Astrocyte (in vitro differentiated cells and primary cell): Measurements from ENCODE around the gene WDR19. TPM values are rescaled to one million over a fixed set of nuclear protein-coding genes. Genes with fewer than 3 reads are reported as not detected.
"Not testable (repeated sequence)": the region's sequence is repeated elsewhere in the genome, so short reads cannot be mapped to it uniquely, and the experiment has no call there.

Experiments used
- DNase-seq: peaks from one replicate; pipeline ENCODE4 v3.0.0-alpha.2; 2010; ENCODE audit warnings: low read depth
- FAIRE-seq: peaks from 2 replicates; lab custom pipeline; 2011; peaks lifted over from hg19 to GRCh38; lab: Jason Lieb, UNC
- H2AFZ ChIP-seq: 2 replicates; pipeline ENCODE4 v1.6.0; 2012; ENCODE audit warnings: low read depth, low read length, inconsistent platforms
- H3K27ac ChIP-seq: 2 replicates; pipeline ENCODE4 v1.5.1; 2011; ENCODE audit warnings: low read depth, low read length, inconsistent platforms
- H3K27me3 ChIP-seq: 2 replicates; pipeline ENCODE4 v1.6.0; 2011; ENCODE audit warnings: low read length, inconsistent platforms; ENCODE audit not compliant: insufficient read depth
- H3K36me3 ChIP-seq: 2 replicates; pipeline ENCODE4 v1.5.1; 2011; ENCODE audit warnings: low read length, inconsistent platforms; ENCODE audit not compliant: insufficient read depth
- H3K4me1 ChIP-seq: 2 replicates; pipeline ENCODE4 v1.5.1; 2011; ENCODE audit warnings: low read length, inconsistent platforms; ENCODE audit not compliant: insufficient read depth
- H3K4me2 ChIP-seq: 2 replicates; pipeline ENCODE4 v1.6.0; 2012; ENCODE audit warnings: low read length, inconsistent platforms
- H3K4me3 ChIP-seq: 2 replicates; pipeline ENCODE4 v1.5.1; 2011; ENCODE audit warnings: low read depth, mild to moderate bottlenecking, low read length, inconsistent platforms; ENCODE audit not compliant: insufficient read depth
- H3K79me2 ChIP-seq: 2 replicates; pipeline ENCODE4 v1.6.0; 2012; ENCODE audit warnings: mild to moderate bottlenecking, low read length, inconsistent platforms; ENCODE audit not compliant: insufficient read depth
- H3K9ac ChIP-seq: 2 replicates; pipeline ENCODE4 v1.6.0; 2012; ENCODE audit warnings: mild to moderate bottlenecking, low read length, inconsistent platforms
- H3K9me3 ChIP-seq: 2 replicates; pipeline ENCODE4 v1.5.1; 2012; ENCODE audit warnings: low read depth, mild to moderate bottlenecking, low read length, inconsistent platforms; ENCODE audit not compliant: insufficient read depth
- H4K20me1 ChIP-seq: 2 replicates; pipeline ENCODE4 v1.6.0; 2012; ENCODE audit warnings: low read length, inconsistent platforms; ENCODE audit not compliant: insufficient read depth
- H3K27ac Mint-ChIP-seq: one replicate; pipeline ENCODE4 v1.8.0; 2021; ENCODE audit warnings: mild to moderate bottlenecking, mixed read lengths; ENCODE audit not compliant: unreplicated experiment
- H3K27me3 Mint-ChIP-seq: one replicate; pipeline ENCODE4 v1.8.0; 2021; ENCODE audit warnings: low read depth, mixed read lengths; ENCODE audit not compliant: unreplicated experiment
- H3K36me3 Mint-ChIP-seq: one replicate; pipeline ENCODE4 v1.8.0; 2021; ENCODE audit warnings: low read depth, mixed read lengths; ENCODE audit not compliant: unreplicated experiment
- H3K4me1 Mint-ChIP-seq: one replicate; pipeline ENCODE4 v1.8.0; 2021; ENCODE audit warnings: low read depth, mixed read lengths; ENCODE audit not compliant: unreplicated experiment
- H3K4me3 Mint-ChIP-seq: one replicate; pipeline ENCODE4 v1.8.0; 2021; ENCODE audit warnings: mild to moderate bottlenecking, moderate library complexity, mixed read lengths; ENCODE audit not compliant: unreplicated experiment
- H3K9me3 Mint-ChIP-seq: one replicate; pipeline ENCODE4 v1.8.0; 2021; ENCODE audit warnings: mild to moderate bottlenecking, mixed read lengths; ENCODE audit not compliant: unreplicated experiment
- CTCF ChIP-seq: IDR thresholded peaks from 2 replicates; pipeline ENCODE4 v1.5.1; 2011; ENCODE audit warnings: low read depth, mild to moderate bottlenecking, inconsistent platforms, low read length, moderate library complexity; ENCODE audit not compliant: insufficient read depth
- EZH2 ChIP-seq: IDR thresholded peaks from 2 replicates; pipeline ENCODE4 v1.6.1; 2012; ENCODE audit warnings: mild to moderate bottlenecking, low read length, inconsistent platforms; ENCODE audit not compliant: insufficient read depth
- total RNA-seq: library from RNA; stranded (reverse); gene quantifications from 2 replicates; pipeline ENCODE4 v1.2.1, GENCODE V29; 2021

The WDR19 gene
- total RNA-seq, 1 donor from 2014 or later: 18.0 TPM

DNA sequence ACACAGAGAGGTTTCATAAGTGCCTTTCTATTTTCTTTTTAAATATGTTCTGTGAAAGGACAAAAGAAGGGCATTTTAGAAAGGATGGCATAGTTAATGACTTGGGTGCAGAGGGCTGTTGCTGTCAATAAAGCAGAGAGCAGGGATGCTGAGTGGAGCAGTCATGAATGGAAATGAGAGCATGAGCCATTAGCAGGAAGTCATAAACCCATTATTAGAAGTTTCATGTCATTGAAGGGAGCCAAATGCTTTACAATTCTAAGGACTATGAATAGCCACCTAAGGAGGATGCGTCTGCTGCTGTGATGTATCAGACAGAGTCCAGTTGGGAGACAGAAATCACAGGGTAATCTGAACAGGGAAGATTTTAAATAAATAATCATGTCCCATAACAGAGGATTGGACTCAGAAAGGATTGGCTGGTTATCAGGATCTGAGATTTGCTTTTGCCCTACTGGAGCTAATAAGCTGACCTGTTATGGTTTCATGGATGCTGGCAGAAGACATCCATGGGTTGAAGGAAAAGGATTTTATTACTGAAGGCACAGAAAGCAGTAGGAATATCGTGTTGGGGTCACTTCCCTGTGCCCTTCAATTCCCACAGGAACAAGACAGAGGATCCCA lies 47.5 kb upstream of the WDR19 start:
- TF ChIP-seq CTCF (no peak), EZH2 (no peak)
- Histone ChIP-seq H4K20me1 (no peaks in the 10 kb centered on the region), H3K4me1 (peaks cover 4% of the 10 kb centered on the region), H3K4me2 (peak overlapping the region; percentile 63), H3K27ac (no peak overlapping the region), H3K27me3 (no peaks in the 10 kb centered on the region), H2AFZ (peak overlapping the region; percentile 20), H3K4me3 (no peak overlapping the region), H3K79me2 (no peaks in the 10 kb centered on the region), H3K9ac (peak overlapping the region; percentile 62), H3K36me3 (no peaks in the 10 kb centered on the region), H3K9me3 (no peaks in the 10 kb centered on the region)
- H3K9me3 Mint-ChIP-seq: no peaks in the 10 kb centered on the region
- H3K36me3 Mint-ChIP-seq: peaks cover 1% of the 10 kb centered on the region
- DNase-seq (no peak), FAIRE-seq (no peak)
- no peak overlapping the region for H3K27ac Mint-ChIP-seq
- H3K4me1 Mint-ChIP-seq: peaks cover 2% of the 10 kb centered on the region
- H3K4me3 Mint-ChIP-seq: no peak overlapping the region
- no peaks in the 10 kb centered on the region for H3K27me3 Mint-ChIP-seq

DNA sequence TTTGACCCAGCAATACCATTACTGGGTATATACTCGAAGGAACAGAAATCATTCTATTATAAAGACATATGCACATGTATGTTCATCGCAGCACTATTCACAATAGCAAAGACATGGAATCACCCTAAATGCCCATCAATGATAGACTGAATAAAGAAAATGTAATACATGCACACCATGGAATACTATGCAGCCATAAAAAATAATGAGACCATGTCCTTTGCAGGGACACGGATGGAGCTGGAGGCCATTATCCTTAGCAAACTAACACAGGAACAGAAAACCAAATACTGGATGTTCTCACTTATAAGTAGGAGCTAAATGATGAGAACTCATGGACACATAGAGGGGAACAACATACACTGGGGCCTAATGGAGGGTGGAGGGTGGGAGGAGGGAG lies 44.1 kb upstream of the WDR19 start:
- not testable (repeated sequence) for H2AFZ ChIP-seq, H3K36me3 Mint-ChIP-seq, FAIRE-seq, H3K27me3 Mint-ChIP-seq, H3K27me3 ChIP-seq, H3K27ac ChIP-seq, H3K4me3 ChIP-seq, H3K9me3 ChIP-seq, DNase-seq, H3K9ac ChIP-seq, H3K4me1 ChIP-seq, H4K20me1 ChIP-seq, H3K79me2 ChIP-seq, H3K4me1 Mint-ChIP-seq, H3K4me2 ChIP-seq, H3K27ac Mint-ChIP-seq, H3K36me3 ChIP-seq, H3K9me3 Mint-ChIP-seq, H3K4me3 Mint-ChIP-seq

- Histone ChIP-seq H3K36me3 (no peaks in the 10 kb centered on the region), H2AFZ (no peak overlapping the region), H3K4me2 (no peak overlapping the region), H3K9me3 (no peaks in the 10 kb centered on the region), H3K27ac (no peak overlapping the region), H3K9ac (no peak overlapping the region), H4K20me1 (no peaks in the 10 kb centered on the region), H3K79me2 (no peaks in the 10 kb centered on the region), H3K4me3 (no peak overlapping the region), H3K27me3 (no peaks in the 10 kb centered on the region), H3K4me1 (no peaks in the 10 kb centered on the region)
- TF ChIP-seq EZH2 (no peak), CTCF (no peak)
- FAIRE-seq (no peak), DNase-seq (no peak)
- H3K9me3 Mint-ChIP-seq: no peaks in the 10 kb centered on the region
- H3K4me3 Mint-ChIP-seq: no peak overlapping the region
- no peaks in the 10 kb centered on the region for H3K27me3 Mint-ChIP-seq
- no peak overlapping the region for H3K27ac Mint-ChIP-seq
- H3K4me1 Mint-ChIP-seq: peaks cover 3% of the 10 kb centered on the region
- no peaks in the 10 kb centered on the region for H3K36me3 Mint-ChIP-seq
Measured at GRCh38 chr4:39146211-39146610, 36.1 kb upstream of the WDR19 start.
